Right lung (tissue), 5 donors: ENCODE measurements around the gene FLOT1. TPM values are rescaled to one million over a fixed set of nuclear protein-coding genes. Genes with fewer than 3 reads are reported as not detected.
"Not testable (repeated sequence)": the region's sequence is repeated elsewhere in the genome, so short reads cannot be mapped to it uniquely, and the experiment has no call there.

Experiments
- DNase-seq, 2 donors: peaks; one replicate each; pipeline ENCODE4 v3.0.0-alpha.2; 2013
- polyA plus RNA-seq, 5 donors: library from polyadenylated mRNA; unstranded; fragments of 120-200 nt; gene quantifications; one replicate each; pipeline versions ENCODE4 v1.2.1 to v1.2.3, GENCODE V29; 2013; ENCODE audit warnings: inconsistent platforms in 1 of 5, low replicate concordance in 1 of 5; ENCODE audit not compliant: insufficient read length in 5 of 5, insufficient read depth in 1 of 5

FLOT1 gene
- polyA plus RNA-seq, 5 donors: 110 to 131 (median 122) TPM

DNA sequence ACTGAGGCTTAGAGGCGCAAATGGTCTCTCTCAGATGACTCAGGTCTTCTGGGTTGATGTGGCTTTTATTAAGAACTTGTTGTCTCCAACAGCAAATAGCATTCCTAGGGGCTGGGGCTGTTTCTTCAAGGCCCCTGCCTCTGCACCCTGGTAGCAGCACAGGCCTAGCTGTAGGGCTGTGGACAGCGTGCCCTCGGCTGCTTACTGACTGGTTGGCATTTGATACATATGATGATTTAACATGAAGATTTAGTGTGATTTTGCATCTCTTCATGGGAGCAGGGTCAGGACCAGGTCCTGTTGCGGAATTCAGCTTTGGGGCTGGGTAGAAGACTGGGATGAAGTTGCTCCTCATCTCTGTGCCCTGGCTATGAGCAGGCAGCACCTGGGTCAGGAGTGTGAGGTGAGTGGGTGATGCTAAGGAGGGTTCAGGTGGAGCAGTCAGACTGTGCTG is 26.2 kb upstream of the FLOT1 start:
- no peak for DNase-seq

DNA sequence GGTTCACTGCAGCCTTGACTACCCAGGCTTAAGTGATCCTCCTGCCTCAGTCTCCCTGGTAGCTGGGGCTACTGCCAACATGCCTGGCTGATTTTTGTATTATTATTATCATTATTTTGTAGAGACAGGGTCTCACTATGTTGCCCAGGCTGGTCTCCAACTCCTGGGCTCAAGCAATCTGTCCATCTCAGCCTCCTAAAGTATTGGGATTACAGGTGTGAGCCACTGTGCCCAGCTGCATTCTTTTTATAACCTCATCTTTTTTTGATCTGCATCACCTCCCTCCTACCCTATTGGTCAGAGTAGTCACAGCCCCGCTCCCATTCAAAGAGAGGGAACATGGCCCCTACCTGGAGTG is 25.4 kb upstream of the FLOT1 start:
- no peak for DNase-seq

DNA sequence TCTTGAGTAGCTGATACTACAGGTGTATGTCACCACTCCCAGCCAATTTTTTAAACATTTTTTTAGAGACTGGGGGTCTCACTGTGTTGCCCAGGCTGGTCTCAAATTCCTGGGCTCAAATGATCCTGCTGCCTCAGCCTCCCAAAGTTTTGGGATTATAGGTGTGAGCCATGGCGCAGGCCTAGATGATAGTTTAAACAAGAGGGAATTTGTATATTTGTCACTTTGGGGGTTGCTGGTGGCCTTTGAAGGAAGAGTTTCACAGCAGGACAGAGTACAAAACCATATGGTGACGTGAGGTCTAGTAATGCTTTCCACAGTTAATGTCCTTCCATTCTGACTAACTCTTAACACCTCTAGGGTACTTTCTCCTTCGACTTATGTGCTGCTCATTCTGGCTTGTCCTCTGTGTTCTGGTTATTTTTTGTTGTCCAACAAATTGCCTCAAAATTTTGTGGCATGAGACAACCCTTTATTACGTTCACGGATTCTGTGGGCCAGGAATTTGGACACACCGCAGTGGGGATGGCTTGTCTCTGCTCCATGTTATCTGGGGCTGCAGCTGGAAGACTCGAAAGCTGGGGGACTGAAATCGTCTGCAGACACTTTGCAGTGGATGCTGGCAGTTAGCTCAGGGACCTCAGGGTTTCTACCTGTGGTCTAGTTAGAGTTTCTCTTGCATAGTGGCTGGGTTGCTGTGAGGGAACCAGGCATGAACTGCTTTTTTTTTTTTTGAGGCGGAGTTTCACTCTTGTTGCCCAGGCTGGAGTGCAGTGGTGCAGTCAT is 24.9 kb upstream of the FLOT1 start:
- DNase-seq: no peak

DNA sequence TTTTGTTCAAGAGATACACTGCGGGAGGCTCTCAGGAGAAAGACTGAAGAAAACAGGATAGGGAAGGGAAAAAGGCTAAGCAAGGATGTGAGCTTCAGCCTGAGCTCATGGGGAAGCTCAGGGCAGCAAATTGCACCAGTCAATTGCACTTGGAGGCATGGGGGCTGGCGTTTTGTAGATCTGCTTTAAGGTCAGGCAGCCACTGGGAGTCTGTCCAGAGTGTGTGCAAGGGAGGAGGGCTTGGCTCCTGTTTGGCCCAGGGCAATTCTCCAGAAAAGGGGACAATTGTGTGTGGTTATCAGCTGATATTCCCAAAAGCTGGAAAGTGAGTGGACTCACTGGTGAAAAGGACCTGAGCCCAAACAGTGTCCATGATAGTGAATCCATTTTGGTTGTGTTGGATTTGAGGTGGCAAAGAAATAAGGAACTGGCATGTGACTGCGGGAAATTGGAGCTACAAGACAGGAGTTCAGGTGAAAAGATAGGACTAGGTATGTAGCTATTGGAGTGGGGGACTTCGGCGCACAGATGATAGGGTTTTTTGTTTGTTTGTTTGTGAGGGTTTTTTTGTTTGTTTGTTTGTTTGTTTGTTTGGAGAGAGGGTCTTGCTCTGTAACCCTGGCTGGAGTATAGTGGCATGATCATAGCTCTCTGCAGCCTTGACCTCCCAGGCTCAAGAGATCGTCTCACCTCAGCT is 24.1 kb upstream of the FLOT1 start:
- no peak for DNase-seq

DNA sequence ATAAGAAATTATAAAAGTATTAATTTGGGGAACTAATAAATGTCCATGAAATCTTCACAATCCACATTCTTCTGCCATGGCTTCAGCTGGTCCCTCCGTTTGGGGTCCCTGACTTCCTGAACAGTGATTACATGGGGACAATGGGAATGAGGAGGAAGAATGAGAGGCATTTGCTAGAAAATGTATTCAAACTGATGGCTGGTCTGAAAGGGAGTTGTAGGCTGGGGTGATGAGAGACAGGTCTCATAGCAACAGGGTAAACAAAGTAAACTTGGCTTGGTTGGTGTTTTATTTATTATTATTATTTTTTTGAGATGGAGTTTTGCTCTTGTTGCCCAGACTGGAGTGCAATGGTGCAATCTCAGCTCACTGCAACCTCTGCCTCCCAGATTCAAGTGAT is 23.0 kb upstream of the FLOT1 start:
- DNase-seq: not testable (repeated sequence)

DNA sequence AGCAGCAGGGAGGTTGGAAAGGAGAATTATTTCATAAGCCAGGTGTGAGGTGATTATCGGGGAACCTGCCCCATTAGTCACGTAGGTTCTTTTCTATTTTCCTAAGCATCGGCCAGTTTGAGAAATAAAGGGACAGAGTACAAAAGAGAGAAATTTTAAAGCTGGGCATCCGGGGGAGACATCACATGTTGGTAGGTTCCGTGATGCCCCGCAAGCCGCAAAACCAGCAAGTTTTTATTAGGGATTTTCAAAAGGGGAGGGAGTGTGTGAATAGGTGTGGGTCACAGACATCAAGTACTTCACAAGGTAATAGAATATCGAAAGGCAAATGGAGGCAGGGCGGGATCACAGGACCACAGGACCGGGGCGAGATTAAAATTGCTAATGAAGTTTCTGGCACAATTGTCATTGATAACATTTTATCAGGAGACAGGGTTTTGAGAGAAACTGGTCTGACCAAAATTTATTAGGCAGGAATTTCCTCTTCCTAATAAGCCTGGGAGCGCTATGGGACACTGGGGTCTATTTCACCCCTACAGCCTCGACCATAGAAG is 22.1 kb upstream of the FLOT1 start:
- not testable (repeated sequence) for DNase-seq

DNA sequence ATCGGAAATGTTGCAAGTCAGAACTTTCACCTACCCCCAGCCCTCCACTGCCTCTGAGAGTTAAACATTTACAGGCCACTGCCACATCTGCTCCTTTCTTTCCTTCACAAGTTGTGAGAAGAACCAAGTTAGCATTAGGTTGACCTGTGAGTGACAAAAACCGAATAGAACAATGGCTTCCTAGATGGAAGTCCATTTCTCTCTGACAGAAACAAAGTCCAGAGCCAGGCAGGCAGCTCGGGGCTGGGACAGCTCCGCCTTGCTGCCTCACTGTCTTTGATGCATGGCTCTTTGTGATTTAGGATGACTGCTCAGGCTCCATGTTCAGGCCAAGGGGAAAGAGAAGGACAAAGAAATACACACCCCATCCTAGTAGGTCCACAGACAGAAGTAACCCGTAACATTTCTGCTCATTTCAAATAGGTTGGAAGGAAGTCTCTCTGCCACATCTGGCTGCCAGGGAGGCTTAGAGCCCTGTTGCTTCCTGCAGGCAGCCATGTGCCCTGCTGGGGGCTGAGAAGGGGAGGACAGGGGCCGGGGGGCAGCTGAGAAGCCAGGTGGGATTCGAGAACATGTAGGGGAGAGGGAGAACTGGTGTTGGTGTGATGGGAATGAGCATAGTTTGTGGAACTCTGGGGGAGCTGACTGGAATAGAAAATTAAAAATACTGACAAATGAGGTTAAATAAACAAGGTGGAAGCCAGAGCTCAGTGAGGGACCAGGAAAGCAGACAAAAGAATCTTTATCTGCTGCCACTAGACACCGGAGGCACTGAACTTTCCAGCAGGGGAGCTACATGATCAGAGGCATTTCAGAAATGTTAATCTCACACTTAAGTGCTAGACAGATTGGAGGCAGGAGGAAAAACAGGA is 21.4 kb upstream of the FLOT1 start:
- no peak for DNase-seq

DNA sequence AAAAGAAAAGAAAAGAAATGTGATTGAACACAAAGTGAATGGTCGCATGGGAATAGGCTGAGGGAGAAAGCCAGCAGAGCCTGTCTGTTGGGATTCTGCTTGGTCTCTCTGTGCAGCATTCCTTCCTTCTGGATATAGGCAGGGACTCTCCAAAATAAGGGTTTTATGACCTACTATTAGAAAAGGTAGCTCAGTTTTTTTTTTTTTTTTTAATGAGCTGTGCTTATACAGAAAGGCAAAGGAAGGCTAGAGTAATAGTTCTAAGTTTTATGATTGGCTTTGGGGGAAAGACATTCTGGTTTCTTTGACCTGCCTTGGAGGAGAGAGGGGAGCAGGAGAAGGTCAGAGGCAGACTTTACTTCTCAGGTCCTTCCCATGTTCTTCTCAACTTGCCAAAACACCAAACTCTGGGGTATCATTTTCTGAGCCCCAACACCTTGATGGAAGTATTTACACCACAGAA is 20.7 kb upstream of the FLOT1 start:
- no peak for DNase-seq

DNA sequence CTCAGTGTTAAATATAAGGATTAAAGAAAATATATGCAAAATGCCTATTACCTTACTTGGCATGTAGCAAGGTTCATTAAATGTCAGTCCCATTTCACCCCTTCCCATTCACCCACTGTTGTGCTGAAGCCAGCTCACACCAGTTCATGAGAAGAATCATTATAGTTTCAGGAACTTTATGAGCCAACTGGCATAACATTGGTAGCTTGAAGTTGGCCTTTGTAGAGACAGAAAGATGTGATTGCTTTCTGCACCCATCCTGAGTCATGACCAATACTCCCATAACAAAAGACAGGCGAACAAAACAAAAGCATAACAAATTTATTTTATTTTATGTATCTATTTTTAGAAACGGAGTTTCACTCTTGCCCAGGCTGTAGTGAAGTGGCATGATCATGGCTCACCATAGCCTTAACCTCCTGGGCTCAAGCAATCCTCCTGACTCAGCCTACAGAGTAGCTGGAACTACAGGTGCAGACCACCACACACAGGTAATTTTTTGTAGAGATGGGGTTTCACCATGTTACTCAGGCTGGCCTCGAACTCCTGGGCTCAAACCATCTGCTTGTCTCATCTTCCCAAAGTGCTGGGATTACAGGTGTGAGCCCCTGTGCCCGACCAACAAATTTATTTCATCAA is 19.4 kb upstream of the FLOT1 start:
- DNase-seq: no peak

DNA sequence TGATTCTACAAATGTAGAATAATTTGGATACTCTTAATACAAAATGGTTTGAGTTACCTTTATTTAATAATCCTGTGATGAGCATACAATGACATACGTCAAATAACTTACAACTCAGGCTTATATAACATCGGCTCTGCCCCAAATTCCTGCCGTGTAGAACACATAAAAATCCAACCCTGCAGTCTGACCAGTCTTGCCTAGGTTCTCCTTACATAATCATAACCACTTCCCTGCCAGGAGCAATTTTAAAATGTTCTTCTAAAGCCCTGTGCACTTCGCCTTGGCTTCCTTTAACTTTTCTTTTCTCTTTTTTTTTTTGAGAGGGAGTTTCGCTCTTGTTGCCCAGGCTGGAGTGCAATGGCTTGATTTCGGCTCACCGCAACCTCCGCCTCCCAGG is 18.1 kb upstream of the FLOT1 start:
- DNase-seq: no peak

DNA sequence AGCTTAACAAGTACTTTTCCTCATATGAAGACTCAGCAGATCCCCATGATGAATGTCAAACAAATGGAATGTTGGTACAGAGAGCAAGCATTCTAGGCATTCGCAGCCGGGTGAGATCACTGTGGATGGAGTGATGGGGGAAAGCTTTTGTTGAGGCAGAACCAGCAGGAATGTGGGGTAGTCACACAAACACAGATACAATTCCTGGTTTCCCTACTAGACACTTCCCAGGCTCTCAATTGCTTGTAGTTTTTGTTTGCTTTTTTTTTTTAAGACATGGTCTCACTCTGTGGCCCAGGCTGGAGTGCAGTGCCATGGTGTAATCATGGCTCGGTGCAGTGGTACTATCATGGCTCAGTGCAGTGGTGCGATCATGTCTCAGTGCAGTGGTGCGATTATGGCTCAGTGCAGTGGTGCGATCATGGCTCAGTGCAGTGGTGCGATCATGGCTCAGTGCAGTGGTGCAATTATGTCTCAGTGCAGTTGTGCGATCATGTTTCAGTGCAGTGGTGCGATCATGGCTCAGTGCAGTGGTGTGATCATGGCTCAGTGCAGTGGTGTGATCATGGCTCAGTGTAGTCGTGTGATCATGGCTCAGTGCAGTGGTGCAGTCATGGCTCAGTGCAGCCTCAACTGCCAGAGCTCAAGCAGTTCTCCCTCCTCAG is 17.2 kb upstream of the FLOT1 start:
- no peak for DNase-seq

DNA sequence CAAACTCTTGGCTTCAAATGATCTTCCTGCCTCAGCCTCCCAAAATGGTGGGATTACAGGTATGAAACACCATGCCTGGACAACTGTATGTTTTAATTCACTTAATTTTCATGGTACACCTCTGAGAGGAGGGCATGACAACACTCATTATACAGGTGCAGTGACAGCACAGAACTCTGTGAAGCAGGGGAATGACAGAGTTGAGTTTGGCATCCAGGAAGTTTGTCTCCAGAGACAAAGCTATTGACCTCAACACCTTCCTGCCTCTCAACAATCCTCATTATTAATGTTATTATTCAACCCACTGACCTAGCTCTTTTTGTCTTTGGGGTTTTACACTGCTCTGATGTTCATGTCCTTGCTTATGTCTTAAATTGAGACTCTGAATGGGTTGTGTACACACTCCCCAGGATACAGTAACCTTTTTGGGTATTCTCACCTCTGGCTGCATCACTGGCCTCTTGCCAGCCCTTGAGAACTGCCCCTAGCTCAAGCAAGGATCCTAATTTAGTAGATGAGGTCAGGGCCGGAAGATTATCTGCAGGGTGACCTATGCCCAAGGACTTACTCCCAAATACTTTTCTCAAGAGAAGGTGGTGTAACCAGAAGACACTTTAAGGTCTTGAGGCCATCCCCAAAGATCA is 14.9 kb upstream of the FLOT1 start:
- no peak for DNase-seq

DNA sequence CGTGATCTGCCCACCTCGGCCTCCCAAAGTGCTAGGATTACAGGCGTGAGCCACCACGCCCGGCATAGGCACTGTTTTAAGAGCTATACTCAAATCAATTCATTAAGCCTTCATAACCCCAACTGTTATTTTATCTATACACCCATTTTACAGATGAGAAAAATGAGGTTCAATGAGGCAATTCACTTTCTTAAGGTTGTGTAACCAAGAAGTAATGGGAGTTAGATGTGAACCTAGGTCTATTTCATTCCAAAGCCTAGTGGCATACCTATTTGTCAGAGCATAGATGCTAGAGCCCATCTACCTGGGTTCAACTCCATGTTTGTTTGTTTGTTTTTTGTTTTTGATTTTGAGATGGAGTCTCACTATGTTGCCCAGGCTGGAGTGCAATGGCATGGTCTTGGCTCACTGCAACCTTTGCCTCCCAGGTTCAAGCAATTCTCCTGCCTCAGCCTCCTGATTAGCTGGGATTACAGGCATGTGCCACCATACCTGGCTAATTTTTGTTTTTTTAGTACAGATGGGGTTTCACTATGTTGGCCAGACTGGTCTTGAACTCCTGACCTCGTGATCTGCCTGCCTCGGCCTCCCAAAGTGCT is 14.0 kb upstream of the FLOT1 start:
- DNase-seq: not testable (repeated sequence)

DNA sequence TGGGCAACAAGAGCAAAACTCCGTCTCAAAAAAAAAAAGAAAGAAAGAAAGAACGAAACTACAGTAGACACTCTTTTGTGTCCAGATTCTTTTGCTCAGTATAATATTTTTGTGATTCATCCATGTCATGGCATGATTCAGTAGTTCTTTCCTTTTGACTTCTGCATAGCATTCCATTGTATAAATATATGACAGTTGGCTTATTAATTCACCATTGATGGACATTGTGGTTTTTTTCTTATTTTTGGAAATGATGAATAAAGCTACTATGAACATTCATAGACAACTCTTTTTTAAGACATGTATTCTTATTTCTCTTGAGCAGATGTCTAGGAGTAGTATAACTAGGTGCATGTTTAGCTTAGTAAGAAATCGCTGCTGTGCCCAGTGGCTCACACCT is 12.1 kb upstream of the FLOT1 start:
- no peak for DNase-seq

DNA sequence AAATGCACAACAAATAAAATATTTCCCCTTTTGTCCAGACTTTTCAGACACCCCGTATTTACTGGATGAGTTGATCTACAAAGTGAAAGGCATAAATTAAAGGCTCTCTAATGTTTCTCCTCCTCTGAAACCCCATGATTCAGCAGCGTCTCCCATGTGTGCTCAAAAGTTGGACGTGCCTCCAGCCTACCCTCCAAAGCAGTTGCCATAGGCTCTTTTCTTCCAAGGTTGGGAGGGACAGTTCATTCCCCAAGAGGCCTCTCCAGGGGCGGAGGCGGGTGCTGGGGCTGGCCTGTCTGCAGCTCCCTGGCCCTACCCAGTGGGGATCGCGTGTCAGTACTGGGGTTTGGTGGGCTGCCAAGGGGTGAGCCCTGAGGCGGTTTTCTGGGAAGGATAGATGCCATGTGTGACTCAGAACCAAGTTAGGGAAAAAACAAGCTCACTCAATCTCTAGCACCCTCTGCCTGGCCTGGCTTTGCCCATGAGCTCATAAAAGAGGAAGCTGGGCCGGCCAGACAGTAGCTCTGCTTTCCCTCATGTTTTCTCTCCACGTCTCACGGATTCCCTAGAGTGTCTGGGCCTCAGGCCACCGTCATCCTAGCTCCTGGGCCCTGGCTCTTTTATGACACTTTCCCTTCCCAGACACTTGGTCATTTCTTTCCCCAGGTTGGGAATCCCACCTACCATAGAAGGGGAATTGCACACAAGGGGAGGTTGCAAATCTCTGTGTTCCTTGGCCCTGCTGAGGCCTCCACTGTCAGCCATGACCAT is 9.9 kb upstream of the FLOT1 start:
- peak in 1 of 2 donors; percentile 71 for DNase-seq

DNA sequence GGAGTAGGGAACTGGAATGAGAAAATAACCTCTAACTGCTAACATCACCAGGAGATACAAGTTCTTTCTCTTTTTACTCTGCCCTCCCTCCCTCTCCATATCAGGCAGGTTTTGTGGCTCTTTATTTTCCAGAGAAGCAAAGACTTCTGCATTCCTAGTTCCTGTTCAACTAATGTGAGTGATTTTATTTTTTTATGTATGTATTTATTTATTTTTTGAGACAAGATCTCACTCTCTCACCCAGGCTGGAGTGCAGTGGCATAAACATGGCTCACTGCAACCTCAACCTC is 7.8 kb upstream of the FLOT1 start:
- no peak for DNase-seq

DNA sequence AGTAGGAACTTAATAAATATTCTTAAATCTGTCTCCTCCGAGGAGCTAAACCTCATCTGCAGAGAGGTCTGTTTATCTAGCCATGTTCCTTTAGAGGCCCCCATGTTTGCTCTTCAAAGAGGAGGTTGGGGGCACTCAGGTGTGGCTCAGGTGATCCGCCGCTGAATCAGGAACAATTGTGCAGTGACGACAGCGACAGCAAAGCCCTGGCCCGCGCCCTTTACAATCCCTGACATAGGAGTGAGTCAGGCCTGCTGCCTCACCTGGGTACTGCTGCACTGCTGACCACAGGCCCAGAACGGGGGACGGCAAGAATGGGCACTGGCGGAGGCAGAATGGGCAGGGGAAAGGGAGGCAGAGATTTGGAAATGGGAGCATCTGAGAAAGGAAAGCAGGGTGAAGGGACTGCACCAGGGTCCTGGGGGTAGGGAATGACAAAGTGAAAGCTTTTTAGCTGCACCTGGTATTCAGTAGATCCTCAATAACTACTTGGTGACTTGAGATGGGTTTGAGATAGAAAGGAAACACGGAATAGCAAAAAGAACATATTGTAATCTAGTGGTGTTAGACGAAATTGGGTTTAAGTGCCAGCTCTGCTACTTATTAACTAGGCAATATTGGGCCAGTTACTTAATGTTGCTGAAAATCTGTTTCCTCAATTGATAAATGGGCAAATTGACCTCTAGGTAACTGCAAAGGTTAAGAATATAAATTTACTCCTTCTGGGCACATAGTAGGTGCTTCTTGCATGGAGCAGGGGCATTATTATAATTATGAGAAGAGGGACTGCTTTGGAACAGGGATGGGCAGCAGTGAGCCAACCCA is 7.3 kb upstream of the FLOT1 start:
- no peak for DNase-seq

DNA sequence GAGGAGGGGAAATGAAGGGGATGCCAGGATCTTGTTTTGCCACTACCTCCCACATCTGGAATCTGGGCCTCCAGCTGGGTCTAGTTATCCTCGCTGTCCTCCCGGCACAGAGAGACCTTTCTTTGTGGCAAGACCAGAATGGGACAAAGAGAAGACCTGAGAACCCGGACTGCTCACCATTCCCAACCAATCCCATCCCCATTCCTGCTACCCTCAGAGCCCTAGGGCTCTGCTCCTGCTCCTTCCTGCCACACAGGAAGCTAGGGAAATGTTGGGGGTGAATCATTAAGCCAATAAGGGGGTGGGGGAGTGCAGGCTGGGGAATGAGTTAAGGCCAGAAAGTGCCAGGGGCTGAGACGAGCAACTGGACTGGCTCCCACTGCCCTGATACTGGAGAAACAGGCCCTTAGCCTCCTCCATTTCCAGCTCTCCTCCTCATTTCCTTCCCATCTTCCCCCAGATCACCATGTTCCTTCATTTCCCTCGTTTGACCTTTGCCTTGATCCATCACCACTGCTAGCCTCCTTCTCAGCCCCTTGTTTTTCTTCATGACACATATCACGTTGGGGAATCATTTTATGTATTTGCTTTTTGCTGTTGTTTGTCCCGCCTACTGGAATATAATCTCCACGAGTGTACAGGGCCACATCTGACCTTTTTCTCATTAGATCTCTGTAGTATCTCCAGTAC is 6.5 kb upstream of the FLOT1 start:
- no peak for DNase-seq
